ENCODE measurements around the gene GMPR2. TPM values are rescaled to one million over a fixed set of nuclear protein-coding genes. Genes with fewer than 3 reads are reported as not detected.

GMPR2 gene
- total and polyA plus RNA-seq, 2 of the 13 experiments (the other 11 are each of a cell fraction or from before 2014, with no cell fraction given): 210 to 273 TPM

DNA sequence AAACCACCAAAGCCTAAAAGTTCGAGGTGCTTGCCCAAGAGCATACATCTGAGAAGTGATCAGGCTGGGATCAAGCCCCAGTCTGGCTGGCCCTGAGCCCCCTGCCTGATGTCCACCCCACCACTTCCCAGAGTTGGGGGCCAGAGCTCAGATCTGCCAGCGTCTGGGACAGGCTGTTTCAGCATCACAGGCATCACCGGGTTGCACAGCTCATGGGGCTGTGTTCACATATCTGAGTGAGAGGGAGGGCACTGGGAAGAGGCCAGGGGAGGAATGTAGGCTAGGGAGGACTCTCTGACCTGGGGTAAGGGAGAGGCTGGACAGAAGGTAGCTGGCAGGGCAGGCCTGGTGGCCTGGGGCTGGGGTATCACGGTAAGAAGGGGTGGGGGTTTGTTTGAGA is 24.2 kb downstream of the GMPR2 start:
- intact Hi-C loops (cut with micrococcal nuclease; ENCODE audit: unreplicated experiment) (no loop called here), in situ Hi-C loops (cut with HindIII; ENCODE audit: extremely low pct_ligation_motif_present, low pct_unique_long_range_greater_than_20kb) (no loop called here)
- Histone ChIP-seq H3K9ac (ENCODE audit: insufficient read depth, low read depth, low read length) (no peak overlapping the region; the same call in 1 of the 2 replicates), H4K20me1 (ENCODE audit: insufficient read depth, low read length) (no peaks in the 10 kb centered on the region), H3K4me2 (ENCODE audit: low read depth, low read length) (no peak overlapping the region), H3K4me3 (replicated peaks in 1 of 3; ENCODE audit: insufficient read depth in 1 of 3, low read depth in 2 of 3, low read length in 3 of 3) (no peak overlapping the region), H3K9me3 (ENCODE audit: low read length) (no peaks in the 10 kb centered on the region), H2AFZ (ENCODE audit: low read length) (no peak overlapping the region), H3K4me1 (ENCODE audit: insufficient read depth, low read length) (peaks cover 47% of the 10 kb centered on the region), H3K79me2 (ENCODE audit: insufficient read depth, low read length) (no peaks in the 10 kb centered on the region), H3K36me3 (replicated peaks in 1 of 2; ENCODE audit: control insufficient read depth in 1 of 2, insufficient read depth in 2 of 2, low read length in 2 of 2) (peaks cover 0 to 1% of the 10 kb centered on the region in 2 experiments; a peak in 1 of 5 replicates), H3K27me3 (ENCODE audit: control insufficient read depth in 1 of 2, insufficient read depth in 2 of 2, low read length in 2 of 2) (no peaks in the 10 kb centered on the region), H3K27ac (ENCODE audit: extremely low read length, insufficient read depth, low read length) (no peak overlapping the region)
- no peak for ATAC-seq
- 86% methylated on average over 4 of the region's 4 CpGs for WGBS (ENCODE audit: low lambda C conversion rate)
- ChIA-PET POLR2A (interaction anchor here (1.1 to 13.2 kb wide), 8 partner anchors 8 to 51 kb away, joined by 3 to 254 read pairs (median 4); partner anchors contain the start of genes CIDEB, DHRS1, MDP1 and NOP9), CTCF (ENCODE audit: low intra/inter-chr PET ratio, low total read pairs) (no interaction called here)
- no peak for FAIRE-seq
- no TSS peak for BruUV-seq (replicated peaks)
- DNase-seq (ENCODE audit: low spot score): no peak
- TF ChIP-seq RBAK (CRISPR knock-in tag; IDR thresholded peaks at IDR 0.05) (no peak), ZNF703 (CRISPR knock-in tag; IDR thresholded peaks at IDR 0.05; ENCODE audit: borderline replicate concordance) (0 out of 2 replicates have a peak, but pooled peaks have one; percentile 30), ZSCAN20 (CRISPR knock-in tag; IDR thresholded peaks at IDR 0.05; ENCODE audit: borderline replicate concordance) (no peak), PHF8 (CRISPR knock-in tag; IDR thresholded peaks at IDR 0.05) (0 out of 2 replicates have a peak, but pooled peaks have one; percentile 17), NCOA5 (CRISPR knock-in tag; IDR thresholded peaks at IDR 0.05) (no peak), AGO2 (optimal IDR thresholded peaks at IDR 0.05; ENCODE audit: low read depth, low read length) (no peak), CBX5 (CRISPR knock-in tag; IDR thresholded peaks at IDR 0.05; ENCODE audit: borderline replicate concordance) (0 out of 2 replicates have a peak, but pooled peaks have one; percentile 24), CREM (IDR thresholded peaks at IDR 0.05) (no peak), CREM (CRISPR knock-in tag; IDR thresholded peaks at IDR 0.05) (0 out of 2 replicates have a peak, but pooled peaks have one; percentile 7), BORCS8-MEF2B (CRISPR knock-in tag; IDR thresholded peaks at IDR 0.05) (no peak), ZNF543 (CRISPR knock-in tag; IDR thresholded peaks at IDR 0.05) (no peak), ZNF263 (CRISPR knock-in tag; IDR thresholded peaks at IDR 0.05) (peak; percentile 86), ARHGAP35 (CRISPR knock-in tag; IDR thresholded peaks at IDR 0.05; ENCODE audit: borderline replicate concordance) (no peak), GATA4 (IDR thresholded peaks at IDR 0.05; ENCODE audit: borderline replicate concordance, low read depth) (no peak), ESRRA (CRISPR knock-in tag; IDR thresholded peaks at IDR 0.05; ENCODE audit: low read depth) (no peak), FIP1L1 (IDR thresholded peaks at IDR 0.05; ENCODE audit: borderline replicate concordance, insufficient read depth, low read depth, low read length) (no peak)
- TF ChIP-seq, protein P1, sequence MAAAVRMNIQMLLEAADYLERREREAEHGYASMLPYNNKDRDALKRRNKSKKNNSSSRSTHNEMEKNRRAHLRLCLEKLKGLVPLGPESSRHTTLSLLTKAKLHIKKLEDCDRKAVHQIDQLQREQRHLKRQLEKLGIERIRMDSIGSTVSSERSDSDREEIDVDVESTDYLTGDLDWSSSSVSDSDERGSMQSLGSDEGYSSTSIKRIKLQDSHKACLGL (CRISPR knock-in tag; IDR thresholded peaks at IDR 0.05): no peak
- TF ChIP-seq, protein P2, sequence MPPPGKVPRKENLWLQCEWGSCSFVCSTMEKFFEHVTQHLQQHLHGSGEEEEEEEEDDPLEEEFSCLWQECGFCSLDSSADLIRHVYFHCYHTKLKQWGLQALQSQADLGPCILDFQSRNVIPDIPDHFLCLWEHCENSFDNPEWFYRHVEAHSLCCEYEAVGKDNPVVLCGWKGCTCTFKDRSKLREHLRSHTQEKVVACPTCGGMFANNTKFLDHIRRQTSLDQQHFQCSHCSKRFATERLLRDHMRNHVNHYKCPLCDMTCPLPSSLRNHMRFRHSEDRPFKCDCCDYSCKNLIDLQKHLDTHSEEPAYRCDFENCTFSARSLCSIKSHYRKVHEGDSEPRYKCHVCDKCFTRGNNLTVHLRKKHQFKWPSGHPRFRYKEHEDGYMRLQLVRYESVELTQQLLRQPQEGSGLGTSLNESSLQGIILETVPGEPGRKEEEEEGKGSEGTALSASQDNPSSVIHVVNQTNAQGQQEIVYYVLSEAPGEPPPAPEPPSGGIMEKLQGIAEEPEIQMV (CRISPR knock-in tag; IDR thresholded peaks at IDR 0.05; ENCODE audit: low read depth): no peak
- TF ChIP-seq, protein P3, sequence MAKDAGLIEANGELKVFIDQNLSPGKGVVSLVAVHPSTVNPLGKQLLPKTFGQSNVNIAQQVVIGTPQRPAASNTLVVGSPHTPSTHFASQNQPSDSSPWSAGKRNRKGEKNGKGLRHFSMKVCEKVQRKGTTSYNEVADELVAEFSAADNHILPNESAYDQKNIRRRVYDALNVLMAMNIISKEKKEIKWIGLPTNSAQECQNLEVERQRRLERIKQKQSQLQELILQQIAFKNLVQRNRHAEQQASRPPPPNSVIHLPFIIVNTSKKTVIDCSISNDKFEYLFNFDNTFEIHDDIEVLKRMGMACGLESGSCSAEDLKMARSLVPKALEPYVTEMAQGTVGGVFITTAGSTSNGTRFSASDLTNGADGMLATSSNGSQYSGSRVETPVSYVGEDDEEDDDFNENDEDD (CRISPR knock-in tag; IDR thresholded peaks at IDR 0.05; ENCODE audit: borderline replicate concordance): 0 out of 2 replicates have a peak, but pooled peaks have one; percentile 19
